AML-193 (cell line): Measurements from ENCODE around the gene TRPV6.

Source experiments
- DNase-seq, 2 experiments: peaks; one replicate each; lab custom pipeline; 2025; lab: John Stamatoyannopoulos, UW

TRPV6 gene

GRCh38 chr7:142868188-142868985 lies 17.2 kb downstream of the TRPV6 start:
- no peak for DNase-seq

GRCh38 chr7:142867398-142868187 lies 18.0 kb downstream of the TRPV6 start:
- DNase-seq = no peak

GRCh38 chr7:142867097-142867378 lies 18.5 kb downstream of the TRPV6 start:
- no peak for DNase-seq

GRCh38 chr7:142866361-142867096 lies 19.0 kb downstream of the TRPV6 start:
- peak in 1 of 2 experiments; percentile 13 for DNase-seq

GRCh38 chr7:142865766-142866165 lies 19.8 kb downstream of the TRPV6 start:
- no peak for DNase-seq

- no peak for DNase-seq
These were observed 20.4 kb downstream of the TRPV6 start for GRCh38 chr7:142864980-142865747.

GRCh38 chr7:142863891-142864685 lies 21.5 kb downstream of the TRPV6 start:
- no peak for DNase-seq

- DNase-seq = no peak
These were observed 22.7 kb downstream of the TRPV6 start for GRCh38 chr7:142862786-142863400.

GRCh38 chr7:142862351-142862750 lies 23.2 kb downstream of the TRPV6 start:
- no peak for DNase-seq

- no peak for DNase-seq
These were observed 24.6 kb downstream of the TRPV6 start for GRCh38 chr7:142860968-142861367.

- no peak for DNase-seq
These were observed 25.7 kb downstream of the TRPV6 start for GRCh38 chr7:142859829-142860228.

- DNase-seq = no peak
These were observed 26.1 kb downstream of the TRPV6 start for GRCh38 chr7:142859411-142859810.

GRCh38 chr7:142857625-142858024 lies 27.9 kb downstream of the TRPV6 start:
- no peak for DNase-seq

- DNase-seq = no peak
These were observed 28.8 kb downstream of the TRPV6 start for GRCh38 chr7:142856565-142857245.

GRCh38 chr7:142855756-142856564 lies 29.6 kb downstream of the TRPV6 start:
- peak in 1 of 2 experiments; percentile 26 for DNase-seq

- peak in 1 of 2 experiments; percentile 7 for DNase-seq
These were observed 30.3 kb downstream of the TRPV6 start for GRCh38 chr7:142855114-142855743.

GRCh38 chr7:142854372-142855113 lies 31.0 kb downstream of the TRPV6 start, which contains the start of gene EPHB6:
TSS of gene EPHB6 (plus strand) at chr7:142855076. CDS start at chr7:142863228, 8,152 bp downstream.
- DNase-seq = peak; percentile 44 to 59
